MM.1S (cell line): Measurements from ENCODE around the gene OR8G1.

Experiments used
- CTCF ChIP-seq: fragments of 300-600 bp; sonication (generic); IDR thresholded peaks from 2 replicates; pipeline ENCODE4 v1.5.1; 2016; ENCODE audit warnings: antibody characterized with exemption, low read length, mixed read lengths
- EZH2 ChIP-seq: fragments of 300-600 bp; sonication (generic); optimal IDR thresholded peaks from 2 replicates; pipeline ENCODE3; 2017; ENCODE audit warnings: low read depth, mild to moderate bottlenecking, antibody characterized with exemption, low read length, mixed read lengths

GRCh38 chr11:124285610-124286344, 44.9 kb downstream of the OR8G1 start:
- TF ChIP-seq CTCF (no peak), EZH2 (no peak)
